GM23248 (cell line): Measurements from ENCODE around the gene GBP3.

ENCODE experiments used
- EZH2 ChIP-seq: fragments of 200-600 bp; sonication (generic); IDR thresholded peaks from 2 replicates; pipeline ENCODE4 v1.6.1; 2018; ENCODE audit warnings: antibody characterized with exemption, mild to moderate bottlenecking; ENCODE audit not compliant: insufficient read depth, poor library complexity, severe bottlenecking
- EZH2phosphoT487 ChIP-seq: fragments of 200-600 bp; sonication (generic); IDR thresholded peaks from 2 replicates; pipeline ENCODE4 v1.6.1; 2018; ENCODE audit warnings: antibody characterized with exemption, moderate library complexity, mild to moderate bottlenecking, low read depth; ENCODE audit not compliant: insufficient read depth

DNA sequence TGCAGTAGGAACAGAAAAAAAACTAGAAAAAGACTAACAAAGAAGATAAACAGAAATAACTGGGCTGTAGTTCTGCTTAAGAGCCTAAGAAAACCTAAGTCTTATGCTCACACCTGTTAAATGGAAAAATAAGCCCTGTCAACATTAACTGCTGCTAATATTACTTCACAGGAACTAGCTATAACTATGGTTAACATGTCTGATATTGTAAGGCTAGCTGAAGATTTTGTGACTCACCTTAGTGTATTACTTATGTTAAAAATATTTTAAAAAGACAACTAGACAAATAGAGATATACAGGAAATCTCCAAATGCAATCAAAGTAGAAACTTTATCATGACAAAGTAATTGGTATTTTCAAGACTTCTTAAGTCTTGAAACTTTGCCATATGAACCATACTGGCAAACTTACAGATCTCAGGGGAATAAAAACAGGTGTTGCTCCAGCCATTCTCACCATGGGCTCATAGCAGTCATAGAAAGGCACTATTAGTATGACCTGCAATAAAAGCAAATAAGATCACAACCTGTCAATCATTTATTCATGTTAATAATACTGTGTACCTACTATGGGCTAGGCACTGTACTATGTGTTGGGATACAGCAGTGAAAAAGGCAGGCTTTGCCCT is 60.9 kb downstream of the GBP3 start:
- TF ChIP-seq EZH2 (no peak), EZH2phosphoT487 (no peak)
